Measurements from ENCODE around the gene GAB1. TPM values are rescaled to one million over a fixed set of nuclear protein-coding genes. Genes with fewer than 3 reads are reported as not detected.

GAB1 gene
- total and polyA plus RNA-seq, 2 donors from 2014 or later = 3.6 to 38.0 TPM

DNA sequence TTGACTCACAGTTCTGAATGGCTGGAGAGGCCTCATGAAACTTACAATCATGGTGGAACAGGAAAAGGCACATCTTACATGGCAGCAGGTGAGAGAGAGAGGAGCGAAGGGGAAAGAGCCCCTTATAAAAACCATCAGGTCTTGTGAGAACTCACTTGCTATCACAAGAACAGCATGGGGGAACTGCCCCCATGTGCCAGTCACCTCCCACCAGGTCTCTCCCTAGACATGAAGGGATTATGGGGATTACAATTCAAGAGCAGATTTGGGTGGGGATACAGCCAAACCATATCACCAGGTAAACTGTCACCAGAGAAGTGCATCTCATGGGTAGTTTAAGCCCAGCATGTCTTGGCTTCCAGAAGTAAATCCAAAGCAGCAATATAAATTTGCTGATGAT is 169.4 kb downstream of the GAB1 start:
- intact Hi-C loops (cut with DNase I) = no loop called here
- H3K36me3 ChIP-seq (ENCODE audit: control insufficient read depth in 2 of 3, insufficient read depth in 3 of 3, low read length in 3 of 3) = no peaks in the 10 kb centered on the region
- no peak overlapping the region for H3K27ac ChIP-seq (ENCODE audit: low read depth in 2 of 2, low read length in 2 of 2)
- no peaks in the 10 kb centered on the region for H3K4me1 ChIP-seq (ENCODE audit: control insufficient read depth in 2 of 3, insufficient read depth in 2 of 3, low read depth in 1 of 3, low read length in 3 of 3)
- no peak overlapping the region for H3K4me3 ChIP-seq (ENCODE audit: low read length in 3 of 3)
- H3K9me3 ChIP-seq (ENCODE audit: control insufficient read depth in 2 of 3, insufficient read depth in 1 of 3, low read length in 3 of 3) = no peaks in the 10 kb centered on the region
- no peak for FAIRE-seq
- TF ChIP-seq, protein P1, sequence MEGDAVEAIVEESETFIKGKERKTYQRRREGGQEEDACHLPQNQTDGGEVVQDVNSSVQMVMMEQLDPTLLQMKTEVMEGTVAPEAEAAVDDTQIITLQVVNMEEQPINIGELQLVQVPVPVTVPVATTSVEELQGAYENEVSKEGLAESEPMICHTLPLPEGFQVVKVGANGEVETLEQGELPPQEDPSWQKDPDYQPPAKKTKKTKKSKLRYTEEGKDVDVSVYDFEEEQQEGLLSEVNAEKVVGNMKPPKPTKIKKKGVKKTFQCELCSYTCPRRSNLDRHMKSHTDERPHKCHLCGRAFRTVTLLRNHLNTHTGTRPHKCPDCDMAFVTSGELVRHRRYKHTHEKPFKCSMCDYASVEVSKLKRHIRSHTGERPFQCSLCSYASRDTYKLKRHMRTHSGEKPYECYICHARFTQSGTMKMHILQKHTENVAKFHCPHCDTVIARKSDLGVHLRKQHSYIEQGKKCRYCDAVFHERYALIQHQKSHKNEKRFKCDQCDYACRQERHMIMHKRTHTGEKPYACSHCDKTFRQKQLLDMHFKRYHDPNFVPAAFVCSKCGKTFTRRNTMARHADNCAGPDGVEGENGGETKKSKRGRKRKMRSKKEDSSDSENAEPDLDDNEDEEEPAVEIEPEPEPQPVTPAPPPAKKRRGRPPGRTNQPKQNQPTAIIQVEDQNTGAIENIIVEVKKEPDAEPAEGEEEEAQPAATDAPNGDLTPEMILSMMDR (IDR thresholded peaks at IDR 0.05; ENCODE audit: borderline replicate concordance, extremely low read depth, insufficient read depth) = no peak
- no peaks in the 10 kb centered on the region for H3K27me3 ChIP-seq (ENCODE audit: control insufficient read depth, insufficient read depth, low read length)
- no peak overlapping the region for H3K9ac ChIP-seq (ENCODE audit: low read length in 3 of 3)
- no peak for DNase-seq

DNA sequence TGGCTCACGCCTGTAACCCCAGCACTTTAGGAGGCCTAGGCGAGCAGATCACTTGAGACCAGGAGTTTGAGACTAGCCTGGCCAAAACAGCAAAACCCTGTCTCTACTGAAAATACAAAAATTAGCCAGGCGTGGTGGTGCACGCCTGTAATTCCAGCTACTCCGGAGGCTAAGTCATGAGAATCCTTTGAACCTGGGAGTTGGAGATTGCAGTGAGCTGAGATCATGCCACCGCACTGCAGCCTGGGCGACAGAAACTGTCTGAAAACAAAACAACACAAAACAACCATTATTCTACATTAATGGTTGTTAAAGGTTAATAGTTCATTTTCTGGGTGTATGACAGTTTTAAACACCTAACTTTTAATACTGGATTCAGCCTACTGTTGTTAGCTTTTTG is 175.2 kb downstream of the GAB1 start:
- intact Hi-C loops (cut with DNase I) = no loop called here
- FAIRE-seq (no peak), DNase-seq (no peak)
- no peaks in the 10 kb centered on the region for H3K36me3 ChIP-seq (ENCODE audit: control insufficient read depth in 2 of 3, insufficient read depth in 3 of 3, low read length in 3 of 3)
- H3K27me3 ChIP-seq (ENCODE audit: control insufficient read depth, insufficient read depth, low read length) = no peaks in the 10 kb centered on the region
- no peak overlapping the region for H3K9ac ChIP-seq (ENCODE audit: low read length in 3 of 3)
- peaks cover 0 to 3% (median 2%) of the 10 kb centered on the region in 3 donors for H3K4me1 ChIP-seq (ENCODE audit: control insufficient read depth in 2 of 3, insufficient read depth in 2 of 3, low read depth in 1 of 3, low read length in 3 of 3)
- TF ChIP-seq, protein P1 (IDR thresholded peaks at IDR 0.05; ENCODE audit: borderline replicate concordance, extremely low read depth, insufficient read depth) = no peak
- no peak overlapping the region for H3K27ac ChIP-seq (ENCODE audit: low read depth in 2 of 2, low read length in 2 of 2)
- no peaks in the 10 kb centered on the region for H3K9me3 ChIP-seq (ENCODE audit: control insufficient read depth in 2 of 3, insufficient read depth in 1 of 3, low read length in 3 of 3)
- H3K4me3 ChIP-seq (ENCODE audit: low read length in 3 of 3) = no peak overlapping the region

DNA sequence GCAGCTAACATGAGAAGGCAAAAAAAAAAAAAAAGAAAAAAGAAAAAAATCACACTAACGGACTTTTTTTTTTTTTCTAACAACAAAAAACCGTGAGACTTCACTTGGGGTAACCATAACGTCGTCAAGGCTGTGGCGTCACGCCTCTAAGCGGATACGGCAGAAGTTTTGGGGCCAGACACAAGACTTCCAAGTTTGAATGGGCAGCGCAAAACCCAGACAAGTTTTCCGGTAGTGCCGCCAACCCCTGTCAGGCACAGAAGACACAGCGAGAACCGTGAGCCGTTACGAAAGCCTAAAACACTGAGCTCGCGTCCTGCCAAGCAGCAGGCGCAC is 176.3 kb downstream of the GAB1 start:
- Histone ChIP-seq H3K4me3 (ENCODE audit: low read length in 3 of 3) (peak overlapping the region; percentile 94 to 97 (median 96)), H3K27me3 (ENCODE audit: control insufficient read depth, insufficient read depth, low read length) (no peaks in the 10 kb centered on the region), H3K9me3 (ENCODE audit: control insufficient read depth in 2 of 3, insufficient read depth in 1 of 3, low read length in 3 of 3) (no peaks in the 10 kb centered on the region), H3K9ac (ENCODE audit: low read length in 3 of 3) (peak overlapping the region; percentile 29 to 98 (median 96)), H3K36me3 (ENCODE audit: control insufficient read depth in 2 of 3, insufficient read depth in 3 of 3, low read length in 3 of 3) (peaks cover 0 to 10% (median 3%) of the 10 kb centered on the region in 3 donors), H3K4me1 (ENCODE audit: control insufficient read depth in 2 of 3, insufficient read depth in 2 of 3, low read depth in 1 of 3, low read length in 3 of 3) (peaks cover 0 to 3% (median 2%) of the 10 kb centered on the region in 3 donors), H3K27ac (ENCODE audit: low read depth in 2 of 2, low read length in 2 of 2) (peak overlapping the region; percentile 94 to 98)
- DNase-seq = no peak
- intact Hi-C loops (cut with DNase I) = no loop called here
- TF ChIP-seq, protein P1 (IDR thresholded peaks at IDR 0.05; ENCODE audit: borderline replicate concordance, extremely low read depth, insufficient read depth) = no peak
- peak; percentile 6 for FAIRE-seq

Data from kidney (tissue), 14 donors.